LNCAP (cell line): ENCODE measurements around the gene CLDN34.

Experiments
- CTCF ChIP-seq: fragments of 450-650 bp; IDR thresholded peaks from 2 replicates; pipeline ENCODE4 v1.5.1; 2017; ENCODE audit warnings: mild to moderate bottlenecking

The CLDN34 gene

GRCh38 chrX:10017872-10018271, 50.7 kb downstream of the CLDN34 start:
- TF ChIP-seq CTCF = no peak
